Esophagus squamous epithelium (tissue), 4 donors: Measurements from ENCODE around the gene PARD3.

Experiments used
- POLR2A ChIP-seq, 4 donors: fragments of 450-650 bp; IDR thresholded peaks; one replicate each; pipeline ENCODE4 v1.6.1; 2017; ENCODE audit warnings: antibody characterized with exemption in 4 of 4, mild to moderate bottlenecking in 4 of 4, moderate library complexity in 3 of 4
- TF ChIP-seq, protein P1 (sequence below), 6 experiments: fragments of 450-650 bp in 4 of 6; fragments of 200-600 bp in 2 of 6; sonication (generic) in 2 of 6; IDR thresholded peaks; one replicate each; pipeline ENCODE4 v1.5.1; 2016 to 2019; ENCODE audit warnings: antibody characterized with exemption in 6 of 6, mild to moderate bottlenecking in 4 of 6, moderate library complexity in 4 of 6

DNA sequence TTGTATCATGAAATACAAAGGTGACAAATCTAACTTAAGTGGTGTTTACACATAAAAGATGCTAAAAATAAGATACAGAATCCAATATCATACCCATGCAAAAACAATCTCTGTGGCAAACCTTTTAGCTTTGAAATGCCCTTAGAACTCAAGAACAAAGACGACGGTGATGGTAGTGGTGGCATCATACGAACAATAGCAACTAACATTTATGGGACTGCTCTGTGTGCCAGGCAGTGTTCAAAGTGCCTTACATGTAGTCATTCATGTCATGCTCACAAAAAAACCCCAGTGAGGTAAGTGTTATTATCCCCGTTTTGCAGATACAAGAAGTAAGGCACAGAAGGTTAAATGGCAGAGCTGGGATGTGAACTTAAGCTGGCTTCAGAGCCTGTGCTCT lies 563.9 kb downstream of the PARD3 start:
- TF ChIP-seq, protein P1, sequence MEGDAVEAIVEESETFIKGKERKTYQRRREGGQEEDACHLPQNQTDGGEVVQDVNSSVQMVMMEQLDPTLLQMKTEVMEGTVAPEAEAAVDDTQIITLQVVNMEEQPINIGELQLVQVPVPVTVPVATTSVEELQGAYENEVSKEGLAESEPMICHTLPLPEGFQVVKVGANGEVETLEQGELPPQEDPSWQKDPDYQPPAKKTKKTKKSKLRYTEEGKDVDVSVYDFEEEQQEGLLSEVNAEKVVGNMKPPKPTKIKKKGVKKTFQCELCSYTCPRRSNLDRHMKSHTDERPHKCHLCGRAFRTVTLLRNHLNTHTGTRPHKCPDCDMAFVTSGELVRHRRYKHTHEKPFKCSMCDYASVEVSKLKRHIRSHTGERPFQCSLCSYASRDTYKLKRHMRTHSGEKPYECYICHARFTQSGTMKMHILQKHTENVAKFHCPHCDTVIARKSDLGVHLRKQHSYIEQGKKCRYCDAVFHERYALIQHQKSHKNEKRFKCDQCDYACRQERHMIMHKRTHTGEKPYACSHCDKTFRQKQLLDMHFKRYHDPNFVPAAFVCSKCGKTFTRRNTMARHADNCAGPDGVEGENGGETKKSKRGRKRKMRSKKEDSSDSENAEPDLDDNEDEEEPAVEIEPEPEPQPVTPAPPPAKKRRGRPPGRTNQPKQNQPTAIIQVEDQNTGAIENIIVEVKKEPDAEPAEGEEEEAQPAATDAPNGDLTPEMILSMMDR (IDR thresholded peaks at IDR 0.05) = no peak
- no peak for TF ChIP-seq POLR2A (IDR thresholded peaks at IDR 0.05)
